SK-N-SH (cell line): ENCODE data around the gene PDYN. TPM values are rescaled to one million over a fixed set of nuclear protein-coding genes. Genes with fewer than 3 reads are reported as not detected.

Experiments used
- CTCF ChIA-PET: fragments of 300-600, 350-600 bp; formaldehyde crosslinking; extraction: SDS; loops from one replicate; lab custom pipeline; 2021; lab: Yijun Ruan, JAX
- POLR2A ChIA-PET: fragments of 350-600 bp; sonication (Branson Sonifier 250); formaldehyde crosslinking; extraction: SDS; loops from one replicate; lab custom pipeline; 2020; ENCODE audit warnings: antibody characterized with exemption, inconsistent platforms; lab: Yijun Ruan, JAX
- DNase-seq: peaks from one replicate; pipeline ENCODE4 v3.0.0; 2012
- H2AFZ ChIP-seq: fragments of 200-600 bp; sonication (generic); 2 replicates; pipeline ENCODE4 v1.8.1; 2016; ENCODE audit warnings: antibody characterized with exemption, mild to moderate bottlenecking, low read depth
- H3F3A ChIP-seq: fragments of 200-600 bp; sonication (generic); replicated peaks from 2 replicates; pipeline ENCODE3; 2016; ENCODE audit warnings: antibody characterized with exemption, mild to moderate bottlenecking; ENCODE audit not compliant: insufficient read depth
- H3K27ac ChIP-seq, 2 experiments: fragments of 200-500 bp in 1 of 2; fragments of 200-600 bp in 1 of 2; sonication (Bioruptor generic) in 1 of 2; sonication (generic), shearing (Covaris generic) in 1 of 2; 2 replicates each; pipeline versions ENCODE4 v1.5.1 to v1.6.1; 2014 to 2016; ENCODE audit warnings: low read depth in 2 of 2, inconsistent platforms in 1 of 2, low read length in 1 of 2, mild to moderate bottlenecking in 1 of 2, mixed read lengths in 1 of 2
- H3K27me3 ChIP-seq: fragments of 200-600 bp; sonication (generic), shearing (Covaris generic); 2 replicates; pipeline ENCODE4 v1.6.1; 2016; ENCODE audit warnings: mixed run types; ENCODE audit not compliant: insufficient read depth
- H3K36me3 ChIP-seq, 2 experiments: fragments of 200-500 bp in 1 of 2; fragments of 200-600 bp in 1 of 2; sonication (Bioruptor generic) in 1 of 2; sonication (generic) in 1 of 2; replicated peaks in 1 of 2; 2 replicates each; pipeline versions ENCODE3 to v1.5.1; 2014 to 2016; ENCODE audit warnings: low read length in 1 of 2, mild to moderate bottlenecking in 1 of 2; ENCODE audit not compliant: insufficient read depth in 2 of 2, control insufficient read depth in 1 of 2
- H3K4me1 ChIP-seq, 2 experiments: fragments of 200-500 bp in 1 of 2; fragments of 200-600 bp in 1 of 2; sonication (Bioruptor generic) in 1 of 2; sonication (generic), shearing (Covaris generic) in 1 of 2; 2 replicates each; pipeline versions ENCODE4 v1.5.1 to v1.6.1; 2014 to 2016; ENCODE audit warnings: low read depth in 1 of 2, low read length in 1 of 2, mixed run types in 1 of 2; ENCODE audit not compliant: insufficient read depth in 2 of 2, control insufficient read depth in 1 of 2
- H3K4me2 ChIP-seq: fragments of 200-600 bp; sonication (generic), shearing (Covaris generic); 2 replicates; pipeline ENCODE4 v1.6.1; 2017; ENCODE audit warnings: mixed run types
- H3K4me3 ChIP-seq, 2 experiments: fragments of 200-500 bp in 1 of 2; fragments of 200-600 bp in 1 of 2; sonication (Bioruptor generic) in 1 of 2; sonication (generic), shearing (Covaris generic) in 1 of 2; 2 replicates each; pipeline versions ENCODE4 v1.5.1 to v1.8.1; 2014 to 2016; ENCODE audit warnings: low read depth in 2 of 2, inconsistent platforms in 1 of 2, low read length in 1 of 2, mild to moderate bottlenecking in 1 of 2, mixed read lengths in 1 of 2, moderate library complexity in 1 of 2
- H3K79me2 ChIP-seq: fragments of 200-600 bp; sonication (generic); 2 replicates; pipeline ENCODE4 v1.8.1; 2017; ENCODE audit warnings: mild to moderate bottlenecking; ENCODE audit not compliant: insufficient read depth
- H3K9ac ChIP-seq: fragments of 200-600 bp; sonication (generic); 2 replicates; pipeline ENCODE4 v1.6.1; 2017; ENCODE audit warnings: mixed run types
- H3K9me2 ChIP-seq: fragments of 200-600 bp; sonication (generic); 2 replicates; pipeline ENCODE4 v1.6.1; 2017; ENCODE audit warnings: mixed run types
- H3K9me3 ChIP-seq: fragments of 200-600 bp; sonication (generic); 2 replicates; pipeline ENCODE4 v1.6.1; 2017; ENCODE audit warnings: mixed run types, mild to moderate bottlenecking, moderate library complexity
- H4K20me1 ChIP-seq: fragments of 200-600 bp; sonication (generic); 2 replicates; pipeline ENCODE4 v1.6.1; 2017; ENCODE audit warnings: mild to moderate bottlenecking, mixed run types; ENCODE audit not compliant: insufficient read depth
- CHD2 ChIP-seq: fragments of 150-350 bp; IDR thresholded peaks from 2 replicates; pipeline ENCODE4 v1.6.1; 2018; ENCODE audit warnings: low read length; ENCODE audit not compliant: partially characterized antibody
- FOSL2 ChIP-seq: IDR thresholded peaks from 2 replicates; pipeline ENCODE4 v1.4.0; 2012; ENCODE audit warnings: low read depth, mild to moderate bottlenecking, moderate library complexity, borderline replicate concordance
- GABPA ChIP-seq: IDR thresholded peaks from 2 replicates; pipeline ENCODE4 v1.4.0; 2012; ENCODE audit warnings: low read depth, mild to moderate bottlenecking
- JUND ChIP-seq: IDR thresholded peaks from 2 replicates; pipeline ENCODE4 v1.4.0; 2012
- MEF2A ChIP-seq: IDR thresholded peaks from 2 replicates; pipeline ENCODE4 v1.4.0; 2012; ENCODE audit warnings: low read depth, borderline replicate concordance
- MXI1 ChIP-seq: IDR thresholded peaks from 2 replicates; pipeline ENCODE4 v1.6.1; 2012; ENCODE audit warnings: mild to moderate bottlenecking, low read depth, low read length, improper control_type of control experiment
- NRF1 ChIP-seq: IDR thresholded peaks from 2 replicates; pipeline ENCODE4 v1.6.1; 2012; ENCODE audit warnings: low read depth, mild to moderate bottlenecking, low read length
- POLR2AphosphoS5 ChIP-seq: IDR thresholded peaks from 2 replicates; pipeline ENCODE4 v1.6.1; 2012; ENCODE audit warnings: low read depth, low read length
- RAD21 ChIP-seq: IDR thresholded peaks from 2 replicates; pipeline ENCODE4 v1.6.1; 2012; ENCODE audit warnings: mild to moderate bottlenecking, low read length
- RCOR1 ChIP-seq: fragments of 150-350 bp; IDR thresholded peaks from 2 replicates; pipeline ENCODE4 v1.6.1; 2017; ENCODE audit warnings: antibody characterized with exemption, low read length
- RFX5 ChIP-seq: IDR thresholded peaks from 2 replicates; pipeline ENCODE4 v1.6.1; 2012; ENCODE audit warnings: mild to moderate bottlenecking, improper control_type of control experiment, low read length
- SMC3 ChIP-seq: IDR thresholded peaks from 2 replicates; pipeline ENCODE4 v1.6.1; 2012; ENCODE audit warnings: low read depth, low read length, improper control_type of control experiment
- TAF1 ChIP-seq: IDR thresholded peaks from 2 replicates; pipeline ENCODE4 v1.6.1; 2012; ENCODE audit warnings: low read depth, mild to moderate bottlenecking, low read length, moderate library complexity, borderline replicate concordance
- TCF12 ChIP-seq: IDR thresholded peaks from 2 replicates; pipeline ENCODE4 v1.4.0; 2012
- TEAD4 ChIP-seq: IDR thresholded peaks from 2 replicates; pipeline ENCODE4 v1.4.0; 2012; ENCODE audit warnings: mild to moderate bottlenecking, borderline replicate concordance; ENCODE audit not compliant: insufficient read depth
- YY1 ChIP-seq: IDR thresholded peaks from 2 replicates; pipeline ENCODE4 v1.4.0; 2012; ENCODE audit warnings: low read depth, mild to moderate bottlenecking
- WGBS: methylation state at CpG from one replicate; pipeline ENCODE4 v1.1.6; 2017; ENCODE audit warnings: low lambda C conversion rate; 5-methylcytosine and 5-hydroxymethylcytosine counted together
- polyA plus RNA-seq, 3 experiments: library from polyadenylated mRNA; depleted of rRNA; stranded (reverse); fragments of >200 nt; gene quantifications; 2 replicates each; pipeline ENCODE4 v1.2.3, GENCODE V29; 2012
- TF ChIP-seq, protein P1 (sequence below): fragments of 150-350 bp; IDR thresholded peaks from 2 replicates; pipeline ENCODE4 v1.6.1; 2016; ENCODE audit warnings: mild to moderate bottlenecking, low read depth, low read length
- TF ChIP-seq, protein P2 (sequence below): IDR thresholded peaks from 2 replicates; pipeline ENCODE4 v1.4.0; 2012; ENCODE audit warnings: low read depth, borderline replicate concordance
- TF ChIP-seq, protein P3 (sequence below): IDR thresholded peaks from 2 replicates; pipeline ENCODE4; 2012
- TF ChIP-seq, protein P4 (sequence below): IDR thresholded peaks from 2 replicates; pipeline ENCODE4 v1.6.1; 2012; ENCODE audit warnings: mild to moderate bottlenecking, low read depth, low read length, moderate library complexity

The PDYN gene
- polyA plus RNA-seq, 1 of the 3 experiments (the other 2 are of a cell fraction): not detected

DNA sequence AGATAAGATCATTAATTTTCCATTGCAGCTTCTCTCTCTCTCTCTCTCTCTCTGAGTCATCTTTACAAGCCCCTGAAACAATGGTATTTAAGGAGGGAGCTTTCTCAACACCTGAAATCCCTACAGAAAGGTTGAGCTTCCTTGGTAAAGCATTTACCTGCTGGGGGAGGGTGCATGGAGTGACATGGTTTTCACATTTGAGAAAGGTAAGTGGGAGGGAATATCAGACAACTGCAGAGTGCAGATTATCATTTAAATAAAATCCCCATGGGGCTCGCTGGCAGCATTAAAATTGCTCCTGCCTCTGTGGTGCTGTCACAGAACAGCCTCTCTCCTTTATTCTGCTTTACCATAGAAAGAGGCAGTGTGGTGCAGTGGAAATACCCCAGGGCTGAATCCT is 10.3 kb upstream of the PDYN start:
- no peak overlapping the region for H2AFZ ChIP-seq
- ChIA-PET POLR2A (no interaction called here), CTCF (interaction anchor here (1.0 to 1.2 kb wide), 2 partner anchors 32 to 169 kb away, joined by 3 to 9 read pairs; no protein-coding TSS in a partner anchor)
- H3K79me2 ChIP-seq: no peaks in the 10 kb centered on the region
- H3F3A ChIP-seq: no peaks in the 10 kb centered on the region
- WGBS: 8% methylated on average over 1 of the region's 1 CpG
- no peak for DNase-seq
- no peak overlapping the region for H3K27ac ChIP-seq
- no peaks in the 10 kb centered on the region for H3K9me3 ChIP-seq
- no peak for TF ChIP-seq TEAD4
- no peak for TF ChIP-seq TAF1
- no peak for TF ChIP-seq NRF1
- TF ChIP-seq POLR2AphosphoS5: no peak
- no peak for TF ChIP-seq RAD21
- TF ChIP-seq, protein P1, sequence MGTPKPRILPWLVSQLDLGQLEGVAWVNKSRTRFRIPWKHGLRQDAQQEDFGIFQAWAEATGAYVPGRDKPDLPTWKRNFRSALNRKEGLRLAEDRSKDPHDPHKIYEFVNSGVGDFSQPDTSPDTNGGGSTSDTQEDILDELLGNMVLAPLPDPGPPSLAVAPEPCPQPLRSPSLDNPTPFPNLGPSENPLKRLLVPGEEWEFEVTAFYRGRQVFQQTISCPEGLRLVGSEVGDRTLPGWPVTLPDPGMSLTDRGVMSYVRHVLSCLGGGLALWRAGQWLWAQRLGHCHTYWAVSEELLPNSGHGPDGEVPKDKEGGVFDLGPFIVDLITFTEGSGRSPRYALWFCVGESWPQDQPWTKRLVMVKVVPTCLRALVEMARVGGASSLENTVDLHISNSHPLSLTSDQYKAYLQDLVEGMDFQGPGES: no peak
- TF ChIP-seq YY1: no peak
- TF ChIP-seq SMC3: no peak
- TF ChIP-seq CHD2: no peak
- TF ChIP-seq MXI1: no peak
- no peak for TF ChIP-seq RFX5
- TF ChIP-seq MEF2A: no peak
- TF ChIP-seq, protein P2, sequence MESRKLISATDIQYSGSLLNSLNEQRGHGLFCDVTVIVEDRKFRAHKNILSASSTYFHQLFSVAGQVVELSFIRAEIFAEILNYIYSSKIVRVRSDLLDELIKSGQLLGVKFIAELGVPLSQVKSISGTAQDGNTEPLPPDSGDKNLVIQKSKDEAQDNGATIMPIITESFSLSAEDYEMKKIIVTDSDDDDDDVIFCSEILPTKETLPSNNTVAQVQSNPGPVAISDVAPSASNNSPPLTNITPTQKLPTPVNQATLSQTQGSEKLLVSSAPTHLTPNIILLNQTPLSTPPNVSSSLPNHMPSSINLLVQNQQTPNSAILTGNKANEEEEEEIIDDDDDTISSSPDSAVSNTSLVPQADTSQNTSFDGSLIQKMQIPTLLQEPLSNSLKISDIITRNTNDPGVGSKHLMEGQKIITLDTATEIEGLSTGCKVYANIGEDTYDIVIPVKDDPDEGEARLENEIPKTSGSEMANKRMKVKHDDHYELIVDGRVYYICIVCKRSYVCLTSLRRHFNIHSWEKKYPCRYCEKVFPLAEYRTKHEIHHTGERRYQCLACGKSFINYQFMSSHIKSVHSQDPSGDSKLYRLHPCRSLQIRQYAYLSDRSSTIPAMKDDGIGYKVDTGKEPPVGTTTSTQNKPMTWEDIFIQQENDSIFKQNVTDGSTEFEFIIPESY: no peak
- no peak for TF ChIP-seq RCOR1
- no peak for TF ChIP-seq JUND
- no peak for TF ChIP-seq FOSL2
- TF ChIP-seq, all 33 proteins: peak for 0
- no peaks in the 10 kb centered on the region for H3K4me1 ChIP-seq
- H4K20me1 ChIP-seq: no peaks in the 10 kb centered on the region
- no peak overlapping the region for H3K4me3 ChIP-seq
- H3K36me3 ChIP-seq: no peaks in the 10 kb centered on the region
- H3K9me2 ChIP-seq: no peaks in the 10 kb centered on the region
- peaks cover 2% of the 10 kb centered on the region; the same call in 1 of the 2 replicates for H3K27me3 ChIP-seq
- H3K4me2 ChIP-seq: no peak overlapping the region
- H3K9ac ChIP-seq: no peak overlapping the region

DNA sequence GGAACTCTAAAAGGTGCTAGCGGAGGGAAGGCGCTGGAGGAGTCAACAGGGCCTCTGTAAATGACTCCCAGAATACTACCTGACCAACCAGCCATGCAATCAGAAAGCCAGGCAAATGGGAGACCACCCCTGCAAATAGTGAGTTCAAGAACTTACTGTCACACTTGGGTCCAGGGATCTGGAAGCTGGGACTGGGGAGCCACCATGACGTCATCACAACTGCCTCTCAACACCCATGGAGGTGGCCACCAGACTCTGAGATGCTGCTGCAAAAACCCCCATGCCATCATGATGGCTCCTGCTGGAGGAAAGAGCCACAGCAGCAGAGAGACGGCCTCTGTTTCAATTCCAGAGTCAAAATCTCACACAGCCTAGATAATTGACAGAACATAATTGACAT is 8.5 kb upstream of the PDYN start:
- H3K27ac ChIP-seq: no peak overlapping the region
- no peak overlapping the region for H3K4me2 ChIP-seq
- H3K9me2 ChIP-seq: no peaks in the 10 kb centered on the region
- H3K4me1 ChIP-seq: no peaks in the 10 kb centered on the region
- ChIA-PET POLR2A (no interaction called here), CTCF (interaction anchor here (0.9 to 2.2 kb wide), 2 partner anchors 37 to 170 kb away, joined by 4 to 10 read pairs; no protein-coding TSS in a partner anchor)
- H3K36me3 ChIP-seq: no peaks in the 10 kb centered on the region
- H3K27me3 ChIP-seq: peaks cover 9% of the 10 kb centered on the region; the same call in 1 of the 2 replicates
- no peaks in the 10 kb centered on the region for H3K9me3 ChIP-seq
- no peak overlapping the region for H3K9ac ChIP-seq
- H3K79me2 ChIP-seq: no peaks in the 10 kb centered on the region
- no peak overlapping the region for H3K4me3 ChIP-seq
- DNase-seq: no peak
- WGBS: 43% methylated on average over 4 of the region's 4 CpGs
- no peaks in the 10 kb centered on the region for H4K20me1 ChIP-seq
- H2AFZ ChIP-seq: no peak overlapping the region
- H3F3A ChIP-seq: no peaks in the 10 kb centered on the region
- TF ChIP-seq, protein P1: no peak
- TF ChIP-seq, protein P3, sequence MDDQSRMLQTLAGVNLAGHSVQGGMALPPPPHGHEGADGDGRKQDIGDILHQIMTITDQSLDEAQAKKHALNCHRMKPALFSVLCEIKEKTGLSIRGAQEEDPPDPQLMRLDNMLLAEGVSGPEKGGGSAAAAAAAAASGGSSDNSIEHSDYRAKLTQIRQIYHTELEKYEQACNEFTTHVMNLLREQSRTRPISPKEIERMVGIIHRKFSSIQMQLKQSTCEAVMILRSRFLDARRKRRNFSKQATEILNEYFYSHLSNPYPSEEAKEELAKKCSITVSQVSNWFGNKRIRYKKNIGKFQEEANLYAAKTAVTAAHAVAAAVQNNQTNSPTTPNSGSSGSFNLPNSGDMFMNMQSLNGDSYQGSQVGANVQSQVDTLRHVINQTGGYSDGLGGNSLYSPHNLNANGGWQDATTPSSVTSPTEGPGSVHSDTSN: no peak
- TF ChIP-seq POLR2AphosphoS5 (no peak), MXI1 (no peak), GABPA (no peak), TCF12 (no peak), TEAD4 (no peak), SMC3 (no peak)
- TF ChIP-seq, protein P4, sequence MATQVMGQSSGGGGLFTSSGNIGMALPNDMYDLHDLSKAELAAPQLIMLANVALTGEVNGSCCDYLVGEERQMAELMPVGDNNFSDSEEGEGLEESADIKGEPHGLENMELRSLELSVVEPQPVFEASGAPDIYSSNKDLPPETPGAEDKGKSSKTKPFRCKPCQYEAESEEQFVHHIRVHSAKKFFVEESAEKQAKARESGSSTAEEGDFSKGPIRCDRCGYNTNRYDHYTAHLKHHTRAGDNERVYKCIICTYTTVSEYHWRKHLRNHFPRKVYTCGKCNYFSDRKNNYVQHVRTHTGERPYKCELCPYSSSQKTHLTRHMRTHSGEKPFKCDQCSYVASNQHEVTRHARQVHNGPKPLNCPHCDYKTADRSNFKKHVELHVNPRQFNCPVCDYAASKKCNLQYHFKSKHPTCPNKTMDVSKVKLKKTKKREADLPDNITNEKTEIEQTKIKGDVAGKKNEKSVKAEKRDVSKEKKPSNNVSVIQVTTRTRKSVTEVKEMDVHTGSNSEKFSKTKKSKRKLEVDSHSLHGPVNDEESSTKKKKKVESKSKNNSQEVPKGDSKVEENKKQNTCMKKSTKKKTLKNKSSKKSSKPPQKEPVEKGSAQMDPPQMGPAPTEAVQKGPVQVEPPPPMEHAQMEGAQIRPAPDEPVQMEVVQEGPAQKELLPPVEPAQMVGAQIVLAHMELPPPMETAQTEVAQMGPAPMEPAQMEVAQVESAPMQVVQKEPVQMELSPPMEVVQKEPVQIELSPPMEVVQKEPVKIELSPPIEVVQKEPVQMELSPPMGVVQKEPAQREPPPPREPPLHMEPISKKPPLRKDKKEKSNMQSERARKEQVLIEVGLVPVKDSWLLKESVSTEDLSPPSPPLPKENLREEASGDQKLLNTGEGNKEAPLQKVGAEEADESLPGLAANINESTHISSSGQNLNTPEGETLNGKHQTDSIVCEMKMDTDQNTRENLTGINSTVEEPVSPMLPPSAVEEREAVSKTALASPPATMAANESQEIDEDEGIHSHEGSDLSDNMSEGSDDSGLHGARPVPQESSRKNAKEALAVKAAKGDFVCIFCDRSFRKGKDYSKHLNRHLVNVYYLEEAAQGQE: no peak
